Posterior cingulate gyrus (tissue), 11 donors: ENCODE data around the gene CNTD1.
"Not testable (repeated sequence)": the region's sequence is repeated elsewhere in the genome, so short reads cannot be mapped to it uniquely, and the experiment has no call there.

Experiments used
- DNase-seq, 10 donors: peaks; one replicate each; pipeline versions ENCODE4 v3.0.0 to v3.0.0-alpha.2; 2020 to 2021; ENCODE audit warnings: mixed read lengths in 3 of 10
- intact Hi-C: fragments of 100-400 bp; cut with DNase I; formaldehyde crosslinking; loops from one replicate; pipeline ENCODE4 v1.15.1; 2023

Gene CNTD1

DNA sequence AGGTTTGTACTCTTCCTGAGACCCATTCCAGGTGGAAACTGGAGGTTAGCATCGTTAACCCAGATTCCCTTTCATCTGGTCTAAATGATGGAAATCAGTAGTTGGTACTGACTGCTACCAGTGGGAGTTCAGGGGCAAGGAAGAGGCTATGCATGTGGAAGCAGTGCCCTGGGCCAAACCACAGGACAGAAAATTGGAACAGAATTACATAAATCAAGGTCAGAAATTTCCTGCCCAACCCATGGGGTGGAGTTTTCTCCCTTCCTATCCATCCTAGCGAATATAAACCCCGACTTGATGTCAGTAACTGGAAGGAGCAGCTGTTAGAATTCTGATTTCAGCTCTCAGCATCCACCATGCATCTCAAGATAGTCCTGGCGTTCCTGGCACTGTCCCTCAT is 45.6 kb downstream of the CNTD1 start, which contains the start of gene AOC2:
TSS of gene AOC2 (plus strand) at position 310 of the 400 bp plus-strand sequence. CDS start at position 357, 47 bp downstream.
- DNase-seq: no peak
- intact Hi-C loops: loop anchor here (5.0 kb wide), 1 partner anchor 153 kb away; the partner anchor contains the start of gene RPL27

DNA sequence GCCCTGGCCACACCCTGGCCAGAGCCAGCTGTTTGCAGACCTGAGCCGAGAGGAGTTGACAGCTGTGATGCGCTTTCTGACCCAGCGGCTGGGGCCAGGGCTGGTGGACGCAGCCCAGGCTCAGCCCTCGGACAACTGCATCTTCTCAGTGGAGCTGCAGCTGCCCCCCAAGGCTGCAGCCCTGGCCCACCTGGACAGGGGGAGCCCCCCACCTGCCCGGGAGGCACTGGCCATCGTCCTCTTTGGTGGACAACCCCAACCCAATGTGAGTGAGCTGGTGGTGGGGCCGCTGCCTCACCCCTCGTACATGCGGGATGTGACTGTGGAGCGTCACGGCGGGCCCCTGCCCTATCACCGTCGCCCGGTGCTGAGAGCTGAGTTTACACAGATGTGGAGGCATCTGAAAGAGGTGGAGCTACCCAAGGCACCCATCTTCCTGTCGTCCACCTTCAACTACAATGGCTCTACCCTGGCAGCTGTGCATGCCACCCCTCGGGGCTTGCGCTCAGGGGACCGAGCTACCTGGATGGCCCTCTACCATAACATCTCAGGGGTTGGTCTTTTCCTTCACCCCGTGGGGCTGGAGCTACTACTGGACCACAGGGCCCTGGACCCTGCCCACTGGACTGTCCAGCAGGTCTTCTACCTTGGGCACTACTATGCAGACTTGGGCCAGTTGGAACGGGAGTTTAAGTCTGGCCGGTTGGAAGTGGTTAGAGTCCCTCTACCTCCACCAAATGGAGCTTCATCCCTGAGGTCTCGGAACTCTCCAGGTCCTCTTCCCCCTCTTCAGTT is 46.3 kb downstream of the CNTD1 start:
- DNase-seq: no peak
- intact Hi-C loops: loop anchor here (5.0 kb wide), 1 partner anchor 152 kb away; the partner anchor contains the start of gene RPL27

DNA sequence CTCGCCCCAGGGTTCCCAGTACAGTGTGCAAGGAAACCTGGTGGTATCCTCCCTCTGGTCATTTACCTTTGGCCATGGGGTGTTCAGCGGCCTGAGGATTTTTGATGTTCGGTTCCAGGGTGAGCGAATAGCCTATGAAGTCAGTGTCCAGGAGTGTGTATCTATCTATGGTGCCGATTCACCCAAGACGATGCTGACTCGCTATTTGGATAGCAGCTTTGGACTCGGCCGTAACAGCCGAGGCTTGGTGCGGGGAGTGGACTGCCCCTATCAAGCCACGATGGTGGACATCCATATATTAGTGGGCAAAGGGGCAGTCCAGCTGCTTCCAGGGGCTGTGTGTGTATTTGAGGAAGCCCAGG is 46.9 kb downstream of the CNTD1 start:
- DNase-seq: no peak
- intact Hi-C loops: no loop called here

DNA sequence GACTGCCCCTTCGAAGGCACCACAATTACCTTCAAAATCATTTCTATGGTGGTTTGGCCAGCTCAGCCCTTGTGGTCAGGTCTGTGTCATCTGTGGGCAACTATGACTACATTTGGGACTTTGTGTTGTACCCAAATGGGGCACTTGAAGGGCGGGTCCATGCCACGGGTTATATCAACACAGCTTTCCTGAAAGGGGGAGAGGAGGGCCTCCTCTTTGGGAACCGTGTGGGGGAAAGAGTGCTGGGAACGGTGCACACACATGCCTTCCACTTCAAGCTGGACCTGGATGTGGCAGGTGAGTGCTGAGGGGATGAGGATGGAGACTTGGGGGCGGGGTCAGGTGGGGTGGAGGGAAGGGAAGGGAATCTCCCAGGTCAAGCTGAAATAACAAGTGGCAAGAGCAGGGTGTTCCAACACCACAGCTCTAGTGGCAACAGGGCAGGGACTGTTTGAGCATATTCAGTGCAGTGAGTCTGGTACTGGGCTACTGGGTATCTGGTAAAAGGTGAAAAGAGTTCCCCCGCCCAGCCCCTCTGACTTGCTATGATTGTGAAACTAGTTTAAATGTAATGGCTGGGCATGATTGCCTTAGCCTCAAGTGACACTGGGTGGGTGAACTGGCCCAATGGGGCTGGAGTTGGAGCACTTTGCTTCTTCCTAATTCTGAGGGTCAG is 47.4 kb downstream of the CNTD1 start:
- DNase-seq: no peak
- intact Hi-C loops: no loop called here

DNA sequence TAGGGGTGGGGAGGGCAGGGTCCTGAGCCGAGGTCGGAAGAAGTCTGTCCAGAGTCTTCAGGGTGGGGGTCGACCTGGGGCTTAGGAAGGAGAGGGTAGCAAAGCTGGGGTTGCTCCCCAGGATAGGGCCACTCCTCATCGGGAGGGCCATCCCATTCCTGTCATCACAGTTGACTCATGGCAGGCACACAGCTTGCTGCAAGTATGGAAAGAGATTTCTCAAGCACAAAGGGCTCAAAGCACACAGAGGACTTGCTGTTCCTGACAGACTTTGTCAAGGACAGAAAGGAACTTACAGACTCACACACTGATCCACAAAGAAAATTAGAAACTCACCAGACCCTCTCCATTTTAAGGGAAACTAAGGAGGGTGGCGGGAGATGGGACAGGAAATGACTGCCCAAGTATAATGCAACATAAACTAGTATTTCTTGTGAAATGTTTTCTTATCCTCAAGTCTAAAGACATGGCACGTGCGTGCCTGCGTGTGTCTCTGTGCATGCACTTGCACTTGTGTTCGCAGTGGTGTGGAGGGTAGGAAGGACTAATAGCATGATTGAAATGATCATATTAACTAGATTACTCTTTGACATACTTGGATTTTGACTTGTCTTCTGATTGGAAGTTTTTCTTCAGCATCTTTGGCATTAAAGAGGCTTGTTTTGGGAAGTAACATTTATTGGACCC is 48.1 kb downstream of the CNTD1 start:
- intact Hi-C loops: no loop called here
- DNase-seq: no peak

DNA sequence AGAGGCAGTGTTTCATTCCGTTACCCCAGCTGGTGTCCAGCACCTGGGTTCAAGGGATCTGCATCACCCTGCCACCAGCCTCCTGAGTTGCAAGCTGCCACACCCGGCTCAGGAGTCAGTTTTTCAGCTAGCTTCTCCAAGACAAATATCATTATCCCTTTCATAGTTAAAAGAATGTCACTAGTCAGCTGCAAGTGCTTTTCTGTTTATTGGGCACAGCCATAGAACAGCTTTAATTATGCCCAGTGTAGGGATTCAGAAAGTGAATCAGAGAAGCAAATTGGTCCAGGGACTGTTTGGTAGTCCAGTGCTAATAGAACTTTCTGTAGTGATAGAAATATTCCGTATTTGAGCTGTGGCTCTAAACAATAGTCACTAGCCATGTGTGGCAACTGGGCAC is 49.4 kb downstream of the CNTD1 start:
- no peak for DNase-seq
- intact Hi-C loops: no loop called here

DNA sequence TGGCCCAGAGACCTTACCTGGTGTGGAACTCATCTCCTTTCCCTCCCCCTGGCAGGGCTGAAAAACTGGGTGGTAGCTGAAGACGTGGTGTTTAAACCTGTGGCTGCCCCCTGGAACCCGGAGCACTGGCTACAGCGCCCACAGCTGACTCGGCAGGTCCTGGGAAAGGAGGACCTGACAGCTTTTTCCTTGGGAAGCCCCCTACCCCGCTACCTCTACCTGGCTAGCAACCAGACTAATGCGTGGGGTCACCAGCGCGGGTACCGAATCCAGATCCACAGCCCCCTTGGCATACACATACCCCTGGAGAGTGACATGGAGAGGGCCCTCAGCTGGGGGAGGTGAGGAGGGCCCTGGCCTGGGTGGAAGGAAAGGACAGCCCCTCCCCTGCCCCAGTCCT is 50.4 kb downstream of the CNTD1 start:
- no peak for DNase-seq
- intact Hi-C loops: no loop called here

DNA sequence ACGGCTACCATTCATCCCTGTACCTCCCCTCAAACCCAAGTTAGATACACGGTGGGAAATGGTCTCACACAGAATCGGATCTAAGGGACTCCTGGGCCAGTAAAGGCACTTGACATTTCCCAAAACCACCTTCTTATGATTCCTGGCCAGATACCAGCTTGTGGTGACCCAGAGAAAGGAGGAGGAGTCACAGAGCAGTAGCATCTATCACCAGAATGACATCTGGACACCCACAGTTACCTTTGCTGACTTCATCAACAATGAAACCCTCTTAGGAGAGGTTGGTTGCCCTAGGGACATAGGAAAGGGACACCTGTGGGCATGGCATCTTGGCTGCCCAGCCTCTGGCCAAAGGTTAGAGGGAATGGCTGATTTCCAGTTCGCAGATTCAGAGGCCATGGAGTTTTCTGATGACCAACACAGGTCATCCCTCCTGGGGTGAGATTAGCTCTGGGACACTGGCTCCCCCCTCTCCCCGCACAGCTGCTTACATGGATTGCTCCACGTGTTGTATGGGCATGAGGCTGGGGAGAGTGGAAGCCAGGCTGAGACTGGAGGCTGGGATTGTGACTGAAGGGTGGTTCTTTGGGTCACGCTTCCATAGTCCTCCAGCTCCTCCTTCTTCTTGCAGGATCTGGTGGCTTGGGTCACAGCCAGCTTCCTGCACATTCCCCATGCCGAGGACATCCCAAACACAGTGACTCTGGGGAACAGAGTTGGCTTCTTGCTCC is 51.0 kb downstream of the CNTD1 start:
- intact Hi-C loops: no loop called here
- no peak for DNase-seq

DNA sequence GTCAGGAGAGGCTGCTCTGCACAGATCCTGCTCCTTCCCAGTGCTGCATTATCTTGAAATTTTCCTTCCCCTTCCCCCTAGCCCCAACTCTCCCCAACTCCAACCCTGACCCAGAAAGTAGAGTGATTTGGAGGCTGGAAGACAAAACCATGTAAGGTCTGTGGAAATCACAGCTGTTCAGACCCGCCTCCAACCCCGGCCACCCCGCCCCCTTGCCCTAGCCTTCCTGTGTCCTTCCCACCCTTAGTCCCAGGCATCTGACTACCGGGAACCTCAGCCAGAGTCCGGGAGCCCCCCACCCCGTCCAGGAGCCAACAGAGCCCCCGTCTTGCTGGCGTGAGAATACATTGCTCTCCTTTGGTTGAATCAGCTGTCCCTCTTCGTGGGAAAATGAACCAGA is 52.3 kb downstream of the CNTD1 start, which contains the start of gene AOC3:
TSS of gene AOC3 (plus strand) at position 246 of the 400 bp plus-strand sequence. CDS start at position 391, 145 bp downstream.
- DNase-seq: no peak
- intact Hi-C loops: no loop called here

DNA sequence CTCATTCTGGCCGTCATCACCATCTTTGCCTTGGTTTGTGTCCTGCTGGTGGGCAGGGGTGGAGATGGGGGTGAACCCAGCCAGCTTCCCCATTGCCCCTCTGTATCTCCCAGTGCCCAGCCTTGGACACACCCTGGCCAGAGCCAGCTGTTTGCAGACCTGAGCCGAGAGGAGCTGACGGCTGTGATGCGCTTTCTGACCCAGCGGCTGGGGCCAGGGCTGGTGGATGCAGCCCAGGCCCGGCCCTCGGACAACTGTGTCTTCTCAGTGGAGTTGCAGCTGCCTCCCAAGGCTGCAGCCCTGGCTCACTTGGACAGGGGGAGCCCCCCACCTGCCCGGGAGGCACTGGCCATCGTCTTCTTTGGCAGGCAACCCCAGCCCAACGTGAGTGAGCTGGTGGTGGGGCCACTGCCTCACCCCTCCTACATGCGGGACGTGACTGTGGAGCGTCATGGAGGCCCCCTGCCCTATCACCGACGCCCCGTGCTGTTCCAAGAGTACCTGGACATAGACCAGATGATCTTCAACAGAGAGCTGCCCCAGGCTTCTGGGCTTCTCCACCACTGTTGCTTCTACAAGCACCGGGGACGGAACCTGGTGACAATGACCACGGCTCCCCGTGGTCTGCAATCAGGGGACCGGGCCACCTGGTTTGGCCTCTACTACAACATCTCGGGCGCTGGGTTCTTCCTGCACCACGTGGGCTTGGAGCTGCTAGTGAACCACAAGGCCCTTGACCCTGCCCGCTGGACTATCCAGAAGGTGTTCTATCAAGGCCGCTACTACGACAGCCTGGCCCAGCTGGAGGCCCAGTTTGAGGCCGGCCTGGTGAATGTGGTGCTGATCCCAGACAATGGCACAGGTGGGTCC is 52.9 kb downstream of the CNTD1 start:
- DNase-seq, intact Hi-C loops: not testable (repeated sequence)

DNA sequence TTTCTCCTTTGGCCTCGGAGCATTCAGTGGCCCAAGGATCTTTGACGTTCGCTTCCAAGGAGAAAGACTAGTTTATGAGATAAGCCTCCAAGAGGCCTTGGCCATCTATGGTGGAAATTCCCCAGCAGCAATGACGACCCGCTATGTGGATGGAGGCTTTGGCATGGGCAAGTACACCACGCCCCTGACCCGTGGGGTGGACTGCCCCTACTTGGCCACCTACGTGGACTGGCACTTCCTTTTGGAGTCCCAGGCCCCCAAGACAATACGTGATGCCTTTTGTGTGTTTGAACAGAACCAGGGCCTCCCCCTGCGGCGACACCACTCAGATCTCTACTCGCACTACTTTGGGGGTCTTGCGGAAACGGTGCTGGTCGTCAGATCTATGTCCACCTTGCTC is 53.7 kb downstream of the CNTD1 start:
- intact Hi-C loops: no loop called here
- DNase-seq: no peak

DNA sequence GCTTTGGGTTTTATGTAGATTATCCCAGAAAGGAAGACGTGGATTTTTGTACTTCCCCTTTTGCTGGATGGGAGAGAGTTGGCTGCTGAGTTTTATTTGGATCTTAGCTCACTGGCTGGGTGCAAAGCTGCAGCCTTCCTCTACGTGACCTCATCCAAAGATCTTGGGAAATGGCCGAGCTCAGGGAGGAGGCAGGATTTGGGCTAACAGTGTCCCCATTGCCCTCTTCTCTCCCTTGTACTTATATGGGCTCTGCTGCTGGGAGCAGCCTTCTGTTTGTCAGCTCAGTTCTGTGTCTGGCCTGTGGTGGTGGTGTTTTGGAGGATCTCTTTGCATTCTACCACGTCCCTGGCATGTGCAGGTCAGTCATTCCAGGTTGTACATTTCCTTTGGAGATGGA is 54.3 kb downstream of the CNTD1 start:
- DNase-seq: no peak
- intact Hi-C loops: no loop called here

DNA sequence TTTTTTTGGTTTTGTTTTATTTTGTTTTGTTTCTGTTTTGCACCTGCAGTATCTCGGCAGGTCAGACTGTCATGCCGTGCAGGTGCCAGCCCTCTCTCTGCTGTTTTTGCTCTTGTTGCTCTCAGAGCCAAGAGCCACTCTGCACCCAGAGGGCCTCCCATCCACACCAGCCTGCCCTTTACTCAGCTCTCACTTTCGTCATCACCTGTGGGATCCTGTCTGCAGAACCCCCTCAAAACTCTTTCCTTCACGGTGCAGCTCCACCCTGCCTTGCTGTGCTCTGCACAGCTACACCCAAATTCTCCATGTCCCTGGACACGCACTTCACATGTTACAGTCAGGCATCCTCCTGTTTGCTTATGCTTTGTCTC is 54.9 kb downstream of the CNTD1 start:
- intact Hi-C loops: no loop called here
- no peak for DNase-seq

DNA sequence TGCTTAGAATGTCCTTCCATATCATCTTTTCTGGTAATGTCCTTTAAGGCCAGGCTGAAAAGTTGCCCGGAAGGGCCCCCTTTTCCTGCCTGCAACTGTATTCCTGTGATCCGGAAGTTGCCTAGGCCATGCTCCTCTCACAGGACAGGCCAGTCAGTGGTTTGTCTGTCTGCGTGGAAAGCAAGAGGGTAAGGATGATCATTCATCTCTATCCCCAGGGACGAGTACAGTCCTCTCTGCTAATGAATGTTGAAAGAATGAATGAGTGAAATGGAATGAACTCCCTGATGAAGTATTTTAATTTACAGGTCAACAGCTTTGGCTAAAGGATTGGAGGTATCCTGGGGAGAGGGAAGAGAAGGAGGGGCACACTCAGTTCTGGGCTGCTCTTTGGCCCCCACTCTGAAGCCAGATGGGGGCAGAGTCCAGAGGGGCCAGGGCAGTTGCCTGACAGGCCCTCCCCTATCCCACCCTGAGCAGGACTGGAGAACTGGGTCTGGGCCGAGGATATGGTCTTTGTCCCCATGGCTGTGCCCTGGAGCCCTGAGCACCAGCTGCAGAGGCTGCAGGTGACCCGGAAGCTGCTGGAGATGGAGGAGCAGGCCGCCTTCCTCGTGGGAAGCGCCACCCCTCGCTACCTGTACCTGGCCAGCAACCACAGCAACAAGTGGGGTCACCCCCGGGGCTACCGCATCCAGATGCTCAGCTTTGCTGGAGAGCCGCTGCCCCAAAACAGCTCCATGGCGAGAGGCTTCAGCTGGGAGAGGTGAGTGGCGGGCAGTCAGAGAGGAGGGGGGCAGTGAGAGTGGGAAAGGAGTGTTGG is 55.5 kb downstream of the CNTD1 start:
- no peak for DNase-seq
- intact Hi-C loops: no loop called here

DNA sequence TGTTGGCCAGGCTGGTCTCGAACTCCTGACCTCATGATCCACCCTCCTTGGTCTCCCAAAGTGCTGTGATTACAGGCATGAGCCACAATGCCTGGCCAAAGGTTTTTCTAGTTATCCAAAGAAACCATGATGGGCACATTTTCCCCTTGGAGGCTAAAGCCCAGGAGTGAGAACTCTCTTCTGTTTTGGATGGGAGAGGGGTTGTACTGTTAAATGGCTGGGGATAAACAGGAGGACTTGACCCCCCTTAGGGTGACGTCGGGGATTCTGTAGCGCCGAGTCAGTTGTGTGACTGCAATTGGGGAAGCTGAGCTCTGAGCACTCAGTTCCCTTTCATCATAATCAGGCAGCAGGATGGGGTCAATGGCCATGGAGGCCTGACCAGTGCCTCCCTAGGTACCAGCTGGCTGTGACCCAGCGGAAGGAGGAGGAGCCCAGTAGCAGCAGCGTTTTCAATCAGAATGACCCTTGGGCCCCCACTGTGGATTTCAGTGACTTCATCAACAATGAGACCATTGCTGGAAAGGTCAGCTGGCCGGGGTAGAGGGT is 56.5 kb downstream of the CNTD1 start:
- DNase-seq: no peak
- intact Hi-C loops: no loop called here

DNA sequence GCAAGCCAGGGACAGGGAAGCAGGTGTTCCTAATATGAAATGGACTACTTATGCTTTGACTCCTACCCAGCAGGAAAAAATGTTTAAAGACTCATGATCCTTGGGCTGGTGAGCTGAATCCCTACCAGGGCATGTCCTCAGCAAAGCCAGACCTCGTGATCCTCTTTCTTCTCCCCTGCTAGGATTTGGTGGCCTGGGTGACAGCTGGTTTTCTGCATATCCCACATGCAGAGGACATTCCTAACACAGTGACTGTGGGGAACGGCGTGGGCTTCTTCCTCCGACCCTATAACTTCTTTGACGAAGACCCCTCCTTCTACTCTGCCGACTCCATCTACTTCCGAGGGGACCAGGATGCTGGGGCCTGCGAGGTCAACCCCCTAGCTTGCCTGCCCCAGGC is 57.4 kb downstream of the CNTD1 start:
- DNase-seq, intact Hi-C loops: not testable (repeated sequence)

DNA sequence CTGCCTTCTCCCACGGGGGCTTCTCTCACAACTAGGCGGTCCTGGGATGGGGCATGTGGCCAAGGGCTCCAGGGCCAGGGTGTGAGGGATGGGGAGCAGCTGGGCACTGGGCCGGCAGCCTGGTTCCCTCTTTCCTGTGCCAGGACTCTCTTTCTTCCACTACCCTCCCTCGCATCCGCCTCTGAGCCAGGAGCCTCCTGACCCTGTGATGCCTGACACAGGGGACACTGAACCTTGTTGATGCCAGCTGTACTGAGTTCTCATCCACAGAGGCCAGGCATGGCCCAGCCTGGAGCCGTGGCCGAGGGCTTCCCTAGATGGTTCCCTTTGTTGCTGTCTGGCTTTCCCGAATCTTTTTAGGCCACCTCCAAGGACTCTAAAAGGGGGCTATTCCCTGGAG is 57.9 kb downstream of the CNTD1 start:
- DNase-seq, intact Hi-C loops: not testable (repeated sequence)

DNA sequence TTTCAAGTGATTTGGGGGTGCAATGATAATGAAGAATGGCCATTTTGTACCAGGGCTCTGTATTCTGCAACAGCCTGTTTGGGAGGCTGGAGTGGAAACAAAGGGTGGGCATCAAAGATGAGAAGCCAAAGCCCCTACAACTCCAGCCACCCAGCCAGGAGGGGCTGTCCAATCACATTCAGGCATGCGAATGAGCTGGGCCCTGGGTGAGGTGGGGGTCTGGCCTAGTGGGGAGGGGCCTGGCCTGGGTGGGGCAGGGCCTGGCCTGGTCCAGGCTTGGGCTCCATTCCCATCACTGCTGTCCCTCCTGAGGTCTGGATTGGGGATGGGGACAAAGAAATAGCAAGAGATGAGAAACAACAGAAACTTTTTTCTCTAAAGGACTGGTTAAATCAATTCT is 58.7 kb downstream of the CNTD1 start:
- DNase-seq: peak in 1 of 10 donors; percentile 7
- intact Hi-C loops: no loop called here
